Subcutaneous abdominal adipose tissue (tissue), 5 donors: Measurements from ENCODE around the gene SELENON.

Experiments
- H3K27ac ChIP-seq: one replicate; pipeline ENCODE4 v1.7.0; 2013; ENCODE audit warnings: low read depth, mild to moderate bottlenecking, inconsistent platforms, low read length, moderate library complexity
- H3K27me3 ChIP-seq, 5 donors: one replicate each; pipeline ENCODE4 v1.7.0; 2013; ENCODE audit warnings: low read length in 5 of 5, inconsistent platforms in 1 of 5; ENCODE audit not compliant: control insufficient read depth in 5 of 5, insufficient read depth in 4 of 5
- H3K36me3 ChIP-seq, 5 donors: one replicate each; pipeline ENCODE4 v1.7.0; 2013; ENCODE audit warnings: low read length in 5 of 5; ENCODE audit not compliant: control insufficient read depth in 5 of 5, insufficient read depth in 5 of 5
- H3K4me1 ChIP-seq, 5 donors: one replicate each; pipeline ENCODE4 v1.7.0; 2013; ENCODE audit warnings: low read length in 5 of 5, mild to moderate bottlenecking in 3 of 5, moderate library complexity in 1 of 5; ENCODE audit not compliant: control insufficient read depth in 5 of 5, insufficient read depth in 5 of 5
- H3K4me3 ChIP-seq, 5 donors: one replicate each; pipeline ENCODE4 v1.7.0; 2013; ENCODE audit warnings: low read length in 5 of 5, low read depth in 1 of 5
- H3K9ac ChIP-seq, 5 donors: one replicate each; pipeline ENCODE4 v1.7.0; 2013; ENCODE audit warnings: low read length in 5 of 5, mild to moderate bottlenecking in 4 of 5, moderate library complexity in 3 of 5
- H3K9me3 ChIP-seq, 5 donors: one replicate each; pipeline ENCODE4 v1.7.0; 2013; ENCODE audit warnings: low read length in 5 of 5; ENCODE audit not compliant: control insufficient read depth in 5 of 5
- donor health status: healthy.
- donor health status: healthy.
- donor health status: healthy.
- donor health status: healthy.
- donor health status: healthy.

SELENON gene

DNA sequence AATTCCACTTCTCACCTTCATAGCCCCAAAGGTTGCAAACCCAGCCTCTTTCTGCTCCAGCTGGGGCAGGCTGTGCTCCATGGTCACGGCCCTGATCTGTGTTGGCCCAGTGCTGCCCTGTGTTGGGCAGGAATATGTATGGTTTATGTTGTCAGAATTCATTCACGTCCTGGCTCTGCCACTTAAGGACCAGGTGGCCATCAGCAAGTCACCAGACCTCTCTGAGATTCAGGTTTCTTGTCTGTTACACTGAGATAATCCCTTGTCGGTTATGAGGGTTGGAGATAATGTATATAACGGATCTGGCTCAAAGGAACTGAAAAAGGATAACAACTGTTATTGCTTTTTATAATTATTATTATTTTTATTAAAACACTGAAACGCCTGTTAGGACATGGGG, 39.1 kb upstream of the SELENON start:
- H3K27ac ChIP-seq, result no peak overlapping the region
- H3K4me1 ChIP-seq, result no peaks in the 10 kb centered on the region

DNA sequence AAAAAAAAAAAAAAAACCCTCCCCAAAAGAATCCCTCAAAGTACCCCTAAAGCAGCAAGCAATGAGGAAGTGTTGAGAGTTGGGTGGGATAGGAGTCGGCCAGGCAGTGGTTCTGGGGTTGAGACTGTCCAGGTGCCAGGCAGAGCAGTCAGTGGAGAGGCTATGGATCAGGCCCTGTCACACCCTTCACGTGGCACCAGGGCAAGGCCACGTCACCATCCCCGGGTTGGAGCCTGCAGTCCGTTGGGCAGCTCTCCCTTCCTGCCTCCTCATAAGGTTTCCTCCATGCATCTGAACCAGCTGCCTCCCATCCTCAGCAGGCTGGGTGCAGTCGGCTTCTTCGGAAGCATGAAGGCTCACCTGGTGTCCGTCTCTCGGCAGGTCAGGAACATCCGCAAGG, 36.5 kb upstream of the SELENON start:
- Histone ChIP-seq H3K36me3 (peaks cover 0 to 26% (median 9%) of the 10 kb centered on the region in 5 donors), H3K4me3 (no peak overlapping the region), H3K9ac (no peak overlapping the region), H3K9me3 (no peaks in the 10 kb centered on the region), H3K4me1 (no peaks in the 10 kb centered on the region), H3K27me3 (no peaks in the 10 kb centered on the region), H3K27ac (no peak overlapping the region)

More for the DNA sequence above, 39.1 kb upstream of the SELENON start:
- no peak overlapping the region for H3K4me3 ChIP-seq
- H3K36me3 ChIP-seq, result peaks cover 0 to 25% (median 5%) of the 10 kb centered on the region in 5 donors
- no peaks in the 10 kb centered on the region for H3K9me3 ChIP-seq
- no peaks in the 10 kb centered on the region for H3K27me3 ChIP-seq
- H3K9ac ChIP-seq, result no peak overlapping the region

DNA sequence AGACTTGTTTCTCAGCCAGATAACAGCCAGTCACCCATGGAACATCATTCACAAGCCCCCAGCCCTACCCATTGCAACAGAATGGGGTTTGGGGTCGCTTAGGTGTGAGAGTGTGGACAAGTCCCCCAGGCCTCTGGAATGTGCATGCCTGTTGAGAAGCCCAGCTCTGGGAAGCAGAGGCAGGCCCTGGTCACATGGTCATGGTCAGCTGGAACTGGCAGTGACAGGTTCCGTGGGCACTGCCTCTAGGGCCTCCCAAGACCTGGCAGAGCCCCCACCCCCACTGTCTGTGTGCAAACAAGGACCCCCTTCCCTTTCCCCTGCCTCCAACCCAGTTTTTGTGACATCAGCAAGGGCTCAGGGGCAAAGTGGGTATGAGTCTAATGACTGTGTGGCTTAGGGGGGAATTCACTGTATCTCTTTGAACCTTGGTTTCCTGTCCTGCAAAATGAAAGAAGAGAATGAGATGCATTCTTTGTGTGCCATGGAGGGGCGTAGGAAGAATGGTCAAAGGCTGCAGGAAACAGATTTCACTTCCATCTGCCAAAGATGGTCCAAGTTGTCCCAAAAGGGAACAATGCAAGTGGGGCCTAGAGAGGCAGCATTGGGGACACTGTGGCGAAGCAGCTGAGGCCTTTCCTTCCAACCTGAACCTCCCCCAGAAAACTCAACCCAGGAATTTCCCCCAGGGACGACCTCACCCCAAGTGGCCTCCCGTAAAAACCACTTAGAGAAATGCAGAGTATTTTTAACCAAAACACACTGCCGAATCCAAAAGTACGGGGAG, 34.7 kb upstream of the SELENON start:
- Histone ChIP-seq H3K9ac (no peak overlapping the region), H3K36me3 (peaks cover 0 to 22% (median 9%) of the 10 kb centered on the region in 5 donors), H3K9me3 (no peaks in the 10 kb centered on the region), H3K27ac (no peak overlapping the region), H3K4me3 (no peak overlapping the region), H3K4me1 (no peaks in the 10 kb centered on the region), H3K27me3 (no peaks in the 10 kb centered on the region)

DNA sequence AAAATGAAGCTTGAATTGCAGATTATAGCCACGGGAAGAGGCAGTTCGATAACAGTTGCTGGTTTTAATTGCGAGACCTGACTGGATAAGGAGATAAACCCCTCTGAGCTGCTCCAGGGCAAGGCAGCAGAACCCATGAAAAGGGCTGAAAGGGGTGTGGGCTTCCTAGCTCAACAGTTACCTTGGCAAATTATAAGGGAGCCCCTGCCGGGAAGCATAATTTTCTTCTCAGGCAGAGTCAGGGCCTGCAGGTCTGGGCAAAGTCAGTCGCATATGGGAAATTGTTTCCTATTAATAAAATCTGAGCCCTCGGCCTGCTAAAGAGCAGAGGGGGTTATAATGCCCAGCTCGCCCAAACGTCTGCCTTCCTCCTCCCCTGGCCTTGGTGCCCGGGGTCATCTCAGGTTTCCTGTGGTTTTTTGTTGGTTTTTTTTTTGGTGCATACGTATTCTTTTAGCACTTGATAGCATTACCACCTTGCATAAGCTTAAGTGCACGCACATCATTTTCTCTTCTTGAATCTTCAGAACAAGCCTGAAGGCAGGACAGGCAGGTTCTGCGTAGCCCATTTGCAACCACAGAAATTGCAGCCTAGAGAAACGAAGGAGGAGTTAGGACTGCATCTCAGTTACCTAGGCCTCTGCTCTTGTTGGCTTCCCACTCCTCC, 33.9 kb upstream of the SELENON start:
- H3K27ac ChIP-seq, result no peak overlapping the region

DNA sequence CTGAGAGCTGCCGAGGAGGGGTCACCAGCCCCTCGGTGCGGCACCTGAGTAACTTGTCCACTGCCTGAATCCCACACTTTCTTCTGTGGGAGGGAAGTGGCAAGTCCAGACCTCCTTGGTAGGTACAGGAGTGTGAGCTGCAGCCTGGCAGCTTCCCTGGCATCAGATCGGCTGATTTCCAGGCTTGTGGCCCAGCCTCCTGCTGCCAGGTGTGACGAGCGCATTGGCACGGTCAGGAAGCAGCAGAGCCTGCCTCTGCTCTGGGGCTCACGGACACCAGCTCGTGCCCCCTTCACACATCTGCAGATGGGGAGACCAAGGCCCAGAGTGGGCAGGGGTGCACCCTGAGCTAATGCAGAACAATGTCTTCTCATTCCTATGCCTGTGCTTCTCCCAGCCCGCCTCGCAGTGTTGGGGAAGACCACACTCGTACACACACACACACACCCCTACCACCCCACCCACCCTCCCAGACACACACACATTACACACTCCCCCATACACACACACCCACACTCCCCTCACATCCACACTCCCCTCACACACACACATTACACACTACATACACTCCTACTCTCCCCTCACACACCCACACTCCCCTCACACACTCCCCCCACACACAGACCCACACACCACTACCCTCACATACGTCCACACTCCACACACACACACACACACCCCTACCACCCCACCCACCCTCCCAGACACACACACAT, 33.1 kb upstream of the SELENON start:
- peaks cover 0 to 24% (median 10%) of the 10 kb centered on the region in 5 donors for H3K36me3 ChIP-seq
- H3K9ac ChIP-seq, result no peak overlapping the region
- no peak overlapping the region for H3K27ac ChIP-seq
- H3K27me3 ChIP-seq, result peaks cover 0 to under 1% (median 0%) of the 10 kb centered on the region in 5 donors
- H3K4me1 ChIP-seq, result no peaks in the 10 kb centered on the region
- no peaks in the 10 kb centered on the region for H3K9me3 ChIP-seq
- H3K4me3 ChIP-seq, result no peak overlapping the region

More for the DNA sequence above, 33.9 kb upstream of the SELENON start:
- Histone ChIP-seq H3K4me3 (no peak overlapping the region), H3K36me3 (peaks cover 0 to 22% (median 9%) of the 10 kb centered on the region in 5 donors), H3K4me1 (no peaks in the 10 kb centered on the region), H3K9ac (no peak overlapping the region), H3K9me3 (no peaks in the 10 kb centered on the region), H3K27me3 (no peaks in the 10 kb centered on the region)

DNA sequence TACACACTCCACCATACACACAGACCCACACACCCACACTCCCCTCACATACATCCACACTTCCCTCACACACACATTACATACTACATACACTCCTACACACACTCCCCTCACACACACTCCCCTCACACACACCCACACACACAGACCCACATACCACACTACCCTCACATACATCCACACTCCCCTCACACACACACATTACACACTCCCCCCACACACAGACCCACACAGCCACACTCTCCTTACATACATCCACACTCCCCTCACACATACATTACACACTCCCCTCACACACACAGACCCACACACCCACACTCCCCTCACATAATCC, 32.6 kb upstream of the SELENON start:
- Histone ChIP-seq H3K27me3 (peaks cover 0 to 4% (median 0%) of the 10 kb centered on the region in 5 donors), H3K9ac (no peak overlapping the region), H3K4me3 (no peak overlapping the region), H3K9me3 (no peaks in the 10 kb centered on the region), H3K36me3 (peaks cover 0 to 28% (median 16%) of the 10 kb centered on the region in 5 donors), H3K4me1 (no peaks in the 10 kb centered on the region), H3K27ac (no peak overlapping the region)

DNA sequence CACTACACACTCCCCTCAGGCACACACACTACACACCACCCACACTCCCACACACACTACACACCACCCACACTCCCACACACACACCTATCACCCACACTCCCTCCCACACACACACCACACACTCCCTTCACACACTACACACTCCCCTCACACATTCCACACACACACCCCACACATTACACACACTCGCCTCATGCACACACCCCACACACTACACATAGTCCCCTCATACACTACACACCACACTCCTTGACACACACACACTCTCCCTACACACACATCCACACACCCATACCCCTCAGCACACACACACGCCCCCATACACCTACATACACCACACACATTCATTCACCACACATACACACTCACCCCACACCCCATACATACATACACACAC, 31.0 kb upstream of the SELENON start:
- Histone ChIP-seq H3K27ac (no peak overlapping the region), H3K4me3 (no peak overlapping the region), H3K9ac (no peak overlapping the region), H3K27me3 (peaks cover 0 to 4% (median 0%) of the 10 kb centered on the region in 5 donors), H3K9me3 (no peaks in the 10 kb centered on the region), H3K4me1 (no peaks in the 10 kb centered on the region), H3K36me3 (peaks cover 0 to 22% (median 16%) of the 10 kb centered on the region in 5 donors)

DNA sequence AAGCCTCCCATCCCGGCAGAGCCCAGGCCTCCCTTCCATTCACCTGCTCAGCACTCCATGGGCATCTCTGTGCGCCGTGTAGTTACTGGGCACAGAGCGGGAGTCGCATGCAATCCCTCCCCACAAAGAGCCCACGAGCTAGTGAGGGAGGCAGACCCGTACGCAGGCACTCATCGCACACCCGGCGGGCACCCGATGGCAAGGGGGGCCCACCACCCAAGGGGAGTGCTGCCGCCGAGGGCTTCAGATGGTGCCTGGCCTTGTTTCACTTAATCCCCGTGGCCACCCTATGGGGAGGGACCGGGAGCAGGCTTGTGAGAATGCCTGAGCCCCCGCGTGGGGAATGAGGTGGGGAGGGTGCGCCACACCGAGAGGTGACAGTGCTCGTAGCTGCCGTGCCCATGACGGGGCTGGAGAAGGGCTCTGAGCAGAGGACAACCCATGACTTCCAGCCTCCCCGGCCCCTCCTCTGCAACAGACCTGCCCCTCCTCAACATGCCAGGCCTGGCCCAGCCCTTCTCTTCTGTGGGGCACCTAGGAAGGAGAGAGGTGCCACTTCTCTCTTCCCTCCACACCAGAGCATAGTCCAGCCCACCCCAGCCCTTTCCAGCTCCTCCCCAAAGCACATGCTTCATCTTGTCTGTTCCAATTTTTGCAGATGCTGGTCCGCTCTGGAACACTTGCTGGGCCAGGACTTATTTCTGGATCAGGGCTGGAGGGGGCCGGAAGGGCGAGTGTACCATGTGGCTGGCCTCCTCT, 30.2 kb upstream of the SELENON start:
- H3K4me1 ChIP-seq, result no peaks in the 10 kb centered on the region
- no peak overlapping the region for H3K9ac ChIP-seq
- no peak overlapping the region for H3K4me3 ChIP-seq
- no peaks in the 10 kb centered on the region for H3K9me3 ChIP-seq
- peaks cover 0 to 21% (median 16%) of the 10 kb centered on the region in 5 donors for H3K36me3 ChIP-seq
- H3K27me3 ChIP-seq, result peaks cover 0 to 4% (median 0%) of the 10 kb centered on the region in 5 donors
- H3K27ac ChIP-seq, result no peak overlapping the region

DNA sequence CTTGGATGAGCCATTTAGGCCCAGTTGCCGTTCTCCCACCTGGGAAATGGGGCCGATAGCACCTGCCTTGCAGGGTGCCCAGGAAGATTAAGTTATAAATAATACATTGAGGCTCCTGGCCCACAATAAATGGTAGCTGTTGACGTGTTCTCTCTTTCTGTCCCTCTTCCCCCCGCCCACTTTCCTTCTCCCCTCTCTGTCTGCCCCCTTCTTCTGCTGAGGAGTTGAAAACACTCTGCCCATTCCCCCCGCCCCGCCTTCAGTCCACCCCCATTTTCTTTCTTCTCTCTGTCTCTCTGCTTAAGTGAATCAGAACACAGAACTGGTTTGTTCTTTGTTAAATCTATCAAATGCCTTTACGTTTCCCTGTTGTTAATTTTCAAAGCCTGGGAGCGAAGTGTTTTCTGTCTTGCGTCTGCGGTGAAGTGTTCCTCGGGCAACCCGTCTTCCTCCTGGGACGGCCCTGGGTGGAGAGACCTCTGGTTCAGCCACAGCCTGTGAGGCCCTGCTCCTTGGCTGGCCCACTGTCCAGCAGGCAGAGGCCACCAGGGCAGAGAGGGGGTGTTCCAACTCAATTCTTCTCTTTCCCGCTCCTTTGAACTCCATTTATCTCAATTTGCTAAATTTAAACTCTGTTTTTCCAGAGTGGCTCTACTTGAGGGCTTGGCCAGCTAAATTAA, 29.3 kb upstream of the SELENON start:
- Histone ChIP-seq H3K4me1 (no peaks in the 10 kb centered on the region), H3K27me3 (peaks cover 0 to 4% (median 0%) of the 10 kb centered on the region in 5 donors), H3K4me3 (no peak overlapping the region), H3K9ac (no peak overlapping the region), H3K9me3 (no peaks in the 10 kb centered on the region), H3K36me3 (peaks cover 0 to 21% (median 16%) of the 10 kb centered on the region in 5 donors), H3K27ac (no peak overlapping the region)
